Measurements from ENCODE around the gene PALLD. TPM values are rescaled to one million over a fixed set of nuclear protein-coding genes. Genes with fewer than 3 reads are reported as not detected.

PALLD gene
- total RNA-seq, 1 experiment from 2014 or later = 26.7 TPM

- Histone ChIP-seq H3F3A (ENCODE audit: low read length, unreplicated experiment) (peaks cover 12% of the 10 kb centered on the region), H3K27me3 (ENCODE audit: low read length) (no peaks in the 10 kb centered on the region), H3K36me3 (ENCODE audit: low read depth, low read length) (no peaks in the 10 kb centered on the region), H3K9me3 (ENCODE audit: low read length) (no peaks in the 10 kb centered on the region), H4K20me1 (ENCODE audit: low read length) (no peaks in the 10 kb centered on the region), H3K9me2 (replicated peaks; ENCODE audit: low read length) (no peaks in the 10 kb centered on the region), H3K9ac (ENCODE audit: low read length) (peak overlapping the region; percentile 95), H3K4me1 (ENCODE audit: insufficient read depth, low read length) (peaks cover 76% of the 10 kb centered on the region), H3K79me2 (ENCODE audit: low read length) (no peaks in the 10 kb centered on the region), H3K4me3 (ENCODE audit: low read length) (peak overlapping the region; percentile 38), H3K4me2 (ENCODE audit: low read length) (peak overlapping the region; percentile 78), H3K27ac (ENCODE audit: low read length) (peak overlapping the region; percentile 100), H2AFZ (ENCODE audit: low read length) (no peak overlapping the region)
- no TSS peak for BruUV-seq (replicated peaks)
- ChIA-PET POLR2A (ENCODE audit: unreplicated experiment) (interaction anchor here (0.6 to 1.1 kb wide), 3 partner anchors 13 to 73 kb away, joined by 3 to 5 read pairs (median 4); no protein-coding TSS in a partner anchor), CTCF (interaction anchor here (1.0 kb wide), 1 partner anchor 73 kb away, joined by 3 read pairs; no protein-coding TSS in a partner anchor)
- no peak for TF ChIP-seq CTCF (conservative IDR thresholded peaks at IDR 0.05; ENCODE audit: low read depth, low read length)
- no peak for TF ChIP-seq EZH2 (IDR thresholded peaks at IDR 0.05; ENCODE audit: low read length, unreplicated experiment)
- TF ChIP-seq EZH2phosphoT487 (IDR thresholded peaks at IDR 0.05; ENCODE audit: borderline replicate concordance, low read length) = no peak
- peak; percentile 77 for ATAC-seq
- intact Hi-C loops (cut with micrococcal nuclease) = loop anchor here (1.0 to 10.0 kb wide), 7 partner anchors 17 to 403 kb away; no protein-coding TSS in a partner anchor
- peak; percentile 95 for DNase-seq
These were observed 90.7 kb downstream of the PALLD start for GRCh38 chr4:168587411-168588125.

GRCh38 chr4:168588916-168589531 is 92.2 kb downstream of the PALLD start:
- Histone ChIP-seq H3K9ac (ENCODE audit: low read length) (peak overlapping the region; percentile 95), H3K27ac (ENCODE audit: low read length) (peak overlapping the region; percentile 100), H2AFZ (ENCODE audit: low read length) (no peak overlapping the region), H3K4me1 (ENCODE audit: insufficient read depth, low read length) (peaks cover 81% of the 10 kb centered on the region), H3F3A (ENCODE audit: low read length, unreplicated experiment) (peaks cover 16% of the 10 kb centered on the region), H3K9me2 (replicated peaks; ENCODE audit: low read length) (no peaks in the 10 kb centered on the region), H3K27me3 (ENCODE audit: low read length) (no peaks in the 10 kb centered on the region), H3K36me3 (ENCODE audit: low read depth, low read length) (no peaks in the 10 kb centered on the region), H3K4me3 (ENCODE audit: low read length) (no peak overlapping the region; the same call in 1 of the 2 replicates), H3K4me2 (ENCODE audit: low read length) (peak overlapping the region; percentile 78), H3K79me2 (ENCODE audit: low read length) (no peaks in the 10 kb centered on the region), H4K20me1 (ENCODE audit: low read length) (no peaks in the 10 kb centered on the region), H3K9me3 (ENCODE audit: low read length) (no peaks in the 10 kb centered on the region)
- TF ChIP-seq EZH2phosphoT487 (IDR thresholded peaks at IDR 0.05; ENCODE audit: borderline replicate concordance, low read length) = no peak
- no peak for TF ChIP-seq CTCF (conservative IDR thresholded peaks at IDR 0.05; ENCODE audit: low read depth, low read length)
- TF ChIP-seq EZH2 (IDR thresholded peaks at IDR 0.05; ENCODE audit: low read length, unreplicated experiment) = no peak
- BruUV-seq (replicated peaks) = TSS peak; percentile 87
- intact Hi-C loops (cut with micrococcal nuclease) = loop anchor here (2.0 to 10.0 kb wide), 6 partner anchors 16 to 404 kb away; no protein-coding TSS in a partner anchor
- ChIA-PET CTCF (no interaction called here), POLR2A (ENCODE audit: unreplicated experiment) (interaction anchor here (0.6 to 0.7 kb wide), 2 partner anchors 109 to 192 kb away, joined by 3 to 6 read pairs; no protein-coding TSS in a partner anchor)
- DNase-seq = peak; percentile 98
- peak; percentile 27 for ATAC-seq
